Stimulated activated CD4-positive, alpha-beta T cell treated with anti-CD3 and anti-CD28 coated beads, Interleukin-15, amount 100 ng/mL, for 24 hours (primary cell): ENCODE results near the gene SLC22A13.
"Not testable (repeated sequence)": the region's sequence is repeated elsewhere in the genome, so short reads cannot be mapped to it uniquely, and the experiment has no call there.

ENCODE experiments used
- DNase-seq: peaks from one replicate; pipeline ENCODE4 v3.0.0-alpha.2; 2020

Gene SLC22A13

DNA sequence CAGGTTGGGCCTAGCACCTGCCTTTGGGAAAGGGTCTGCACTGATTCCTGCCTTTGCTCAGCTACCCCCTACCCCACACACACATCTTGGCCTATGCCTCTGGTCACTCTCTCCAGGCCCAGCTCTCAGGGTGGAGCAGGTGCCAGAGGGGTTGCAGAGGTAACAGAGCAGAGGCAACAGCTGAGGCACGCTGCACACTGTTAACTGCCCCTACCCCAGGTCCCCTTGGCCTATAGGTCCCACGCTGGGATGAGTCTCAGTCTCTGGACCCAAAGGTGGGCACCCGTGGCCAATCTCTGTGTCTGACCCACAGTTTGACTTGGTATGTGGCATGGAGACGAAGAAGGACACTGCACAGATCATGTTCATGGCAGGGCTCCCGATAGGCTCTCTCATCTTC, 41.3 kb downstream of the SLC22A13 start:
- DNase-seq = no peak

DNA sequence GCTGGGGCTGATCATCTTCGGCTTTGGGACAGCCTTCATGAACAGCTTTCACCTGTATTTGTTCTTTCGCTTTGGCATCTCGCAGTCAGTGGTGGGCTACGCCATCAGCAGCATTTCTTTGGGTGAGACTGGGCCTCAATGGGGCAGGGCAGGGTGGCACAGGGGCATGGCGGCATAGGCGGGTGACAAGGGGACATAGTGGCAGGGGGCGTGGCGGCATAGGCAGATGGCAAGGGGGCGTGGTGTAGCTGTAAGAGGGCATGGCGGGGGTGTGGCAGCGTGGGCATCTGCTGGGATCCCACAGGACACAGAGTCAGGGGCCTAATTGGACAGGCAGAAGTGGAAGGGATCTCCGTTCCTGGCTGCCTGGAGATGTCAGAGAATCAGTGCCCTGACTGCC, 42.0 kb downstream of the SLC22A13 start:
- no peak for DNase-seq

- no peak for DNase-seq
Observed at GRCh38 chr3:38308456-38308855, 42.8 kb downstream of the SLC22A13 start.

GRCh38 chr3:38311476-38311875, 45.9 kb downstream of the SLC22A13 start:
- no peak for DNase-seq

DNA sequence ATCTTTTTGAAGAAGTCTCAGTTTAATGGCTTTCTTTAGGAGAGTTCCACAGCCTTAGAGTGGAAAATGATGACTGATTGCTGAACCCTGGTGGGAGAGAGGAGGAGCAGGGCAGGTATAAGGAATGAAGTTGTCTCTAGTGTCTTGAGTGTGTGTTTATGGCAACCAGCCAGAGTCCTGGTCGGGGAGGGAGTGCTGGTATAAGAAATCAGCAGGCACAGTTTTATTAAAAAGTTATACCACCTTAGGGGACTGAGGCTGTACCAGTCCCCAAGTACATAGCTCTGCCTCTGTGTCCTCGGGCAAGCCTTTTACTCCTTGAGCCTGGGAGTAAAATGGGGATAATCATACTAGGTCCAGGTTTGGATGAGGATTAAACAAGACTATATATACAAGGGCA, 46.3 kb downstream of the SLC22A13 start:
- no peak for DNase-seq

- no peak for DNase-seq
Observed at GRCh38 chr3:38312356-38312755, 46.7 kb downstream of the SLC22A13 start.

DNA sequence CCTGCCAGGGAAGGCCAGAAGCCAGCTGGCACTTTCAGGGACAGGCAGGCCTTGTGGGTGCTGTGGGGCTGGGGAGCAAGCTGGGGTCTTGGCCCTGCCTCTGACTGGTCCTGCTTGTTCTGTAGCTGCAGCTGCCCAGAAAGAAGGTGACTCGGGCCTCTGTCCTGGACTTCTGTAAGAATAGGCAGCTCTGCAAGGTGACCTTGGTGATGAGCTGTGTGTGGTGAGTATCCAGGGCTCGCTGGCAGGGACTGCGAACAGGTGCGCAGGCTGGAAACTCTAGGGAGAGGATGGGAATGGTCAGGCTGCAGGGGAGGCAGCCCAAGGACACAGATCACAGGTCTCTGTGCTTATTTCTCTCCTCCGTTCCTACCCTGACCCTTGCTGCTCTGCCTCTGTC, 47.7 kb downstream of the SLC22A13 start:
- DNase-seq = no peak

DNA sequence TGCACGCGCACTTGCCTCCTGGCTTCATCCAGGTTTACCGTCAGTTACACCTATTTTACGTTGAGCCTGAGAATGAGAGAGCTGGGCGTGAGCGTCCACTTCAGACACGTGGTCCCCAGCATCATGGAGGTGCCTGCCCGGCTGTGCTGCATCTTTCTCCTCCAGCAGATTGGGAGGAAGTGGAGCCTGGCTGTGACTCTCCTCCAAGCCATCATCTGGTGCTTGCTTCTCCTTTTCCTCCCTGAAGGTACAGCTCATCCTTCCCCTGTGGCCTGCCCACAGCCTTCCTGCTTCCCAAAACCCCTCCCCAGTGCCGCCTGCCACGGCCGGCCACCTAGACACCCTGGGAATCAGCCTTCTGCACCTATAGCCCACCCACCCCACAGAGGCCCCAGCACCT, 48.1 kb downstream of the SLC22A13 start:
- no peak for DNase-seq

DNA sequence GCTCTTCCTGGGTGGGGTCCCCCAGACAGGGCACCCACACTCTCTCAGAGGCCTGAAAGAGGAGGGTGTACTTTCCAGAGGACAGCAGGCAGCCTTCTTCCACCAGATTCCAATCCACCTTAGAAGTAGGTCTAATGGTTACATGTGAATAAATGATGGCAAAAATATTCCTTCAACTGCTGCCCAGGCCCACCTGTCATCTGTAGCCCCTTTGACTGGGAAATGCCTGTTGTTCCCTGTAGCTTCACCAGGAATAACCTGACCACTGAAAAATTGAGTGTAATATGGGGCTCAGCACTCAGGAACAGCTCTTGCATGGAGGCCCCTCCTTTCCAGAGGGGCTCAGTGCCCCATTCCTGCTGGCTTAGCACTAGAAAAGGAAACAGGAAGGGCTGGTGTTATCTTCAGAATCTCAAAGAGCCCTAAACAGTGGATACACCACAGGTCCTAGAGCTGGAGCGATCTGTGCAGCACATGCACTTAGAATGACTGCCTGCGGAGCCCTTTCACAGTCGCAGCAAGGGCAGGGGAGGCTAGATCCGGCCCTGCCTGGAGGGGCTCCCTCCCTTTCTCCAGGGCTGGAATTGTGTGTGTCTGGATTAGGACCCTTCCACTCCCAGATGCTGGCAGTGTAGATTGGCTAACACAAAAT, 48.6 kb downstream of the SLC22A13 start:
- no peak for DNase-seq

DNA sequence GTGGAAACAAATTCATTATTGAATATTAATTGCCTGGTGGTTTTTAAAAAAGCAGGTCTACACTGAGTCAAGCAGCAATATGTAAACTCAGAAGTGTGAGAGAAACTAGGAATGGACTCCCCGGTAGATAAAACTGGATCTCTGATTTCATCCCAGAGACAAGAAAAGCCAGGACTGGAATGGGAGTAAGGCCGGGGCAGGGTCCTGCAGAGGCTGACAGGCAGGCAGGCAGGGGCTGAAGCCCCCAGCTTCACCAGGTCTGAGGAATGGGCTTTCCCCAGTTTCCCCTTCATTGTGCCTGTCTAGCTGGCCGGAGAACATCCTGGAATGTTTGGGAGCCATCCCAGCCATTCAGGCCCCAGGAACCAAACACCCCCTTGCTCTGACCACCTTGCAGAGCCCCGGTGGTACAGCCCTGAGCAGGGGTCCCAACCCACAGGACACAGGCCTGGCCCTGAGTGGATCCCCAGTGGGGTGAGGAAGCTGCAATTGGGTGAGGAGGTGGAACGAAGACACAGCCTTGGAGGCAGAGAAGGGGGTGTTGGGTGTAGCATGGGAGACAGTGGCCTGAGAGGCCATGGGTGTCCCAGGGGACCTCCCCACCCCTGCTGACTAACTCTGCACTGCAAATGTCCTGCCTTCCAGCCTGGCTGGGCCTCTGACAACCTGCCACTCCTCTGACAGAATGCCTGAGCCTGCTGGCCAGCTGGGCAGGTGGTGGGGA, 49.3 kb downstream of the SLC22A13 start:
- no peak for DNase-seq

DNA sequence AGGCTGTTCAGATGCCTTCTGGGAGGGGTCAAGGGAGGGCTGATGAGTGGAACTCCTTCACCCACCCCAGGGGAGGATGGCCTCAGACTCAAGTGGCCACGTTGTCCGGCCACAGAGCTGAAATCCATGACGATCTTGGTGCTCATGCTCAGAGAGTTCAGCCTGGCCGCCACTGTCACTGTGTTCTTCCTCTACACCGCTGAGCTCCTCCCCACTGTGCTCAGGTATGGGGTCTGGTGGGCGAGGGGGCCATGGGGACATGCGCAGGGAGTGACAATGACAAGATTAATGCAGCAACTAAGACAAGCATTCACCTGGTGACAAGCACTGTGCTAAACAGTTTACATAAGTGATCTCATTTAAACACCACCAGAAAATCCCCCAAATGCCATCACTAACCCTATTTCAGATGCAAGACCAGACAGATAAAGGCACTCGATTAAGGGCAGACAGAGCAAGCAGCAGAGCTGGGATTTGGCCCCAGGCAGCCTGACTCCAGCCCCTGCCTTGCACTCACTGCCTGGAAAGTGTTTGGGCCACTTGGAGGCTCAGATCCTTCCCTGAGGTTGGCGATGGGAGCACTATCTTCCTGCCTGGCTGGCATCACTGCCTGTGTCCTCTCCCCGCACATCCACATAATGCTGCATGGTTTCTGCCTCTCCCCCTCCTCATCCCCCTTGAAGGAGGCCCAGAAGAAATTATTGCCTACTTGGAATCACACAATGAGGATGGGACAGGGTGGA, 50.0 kb downstream of the SLC22A13 start:
- no peak for DNase-seq

DNA sequence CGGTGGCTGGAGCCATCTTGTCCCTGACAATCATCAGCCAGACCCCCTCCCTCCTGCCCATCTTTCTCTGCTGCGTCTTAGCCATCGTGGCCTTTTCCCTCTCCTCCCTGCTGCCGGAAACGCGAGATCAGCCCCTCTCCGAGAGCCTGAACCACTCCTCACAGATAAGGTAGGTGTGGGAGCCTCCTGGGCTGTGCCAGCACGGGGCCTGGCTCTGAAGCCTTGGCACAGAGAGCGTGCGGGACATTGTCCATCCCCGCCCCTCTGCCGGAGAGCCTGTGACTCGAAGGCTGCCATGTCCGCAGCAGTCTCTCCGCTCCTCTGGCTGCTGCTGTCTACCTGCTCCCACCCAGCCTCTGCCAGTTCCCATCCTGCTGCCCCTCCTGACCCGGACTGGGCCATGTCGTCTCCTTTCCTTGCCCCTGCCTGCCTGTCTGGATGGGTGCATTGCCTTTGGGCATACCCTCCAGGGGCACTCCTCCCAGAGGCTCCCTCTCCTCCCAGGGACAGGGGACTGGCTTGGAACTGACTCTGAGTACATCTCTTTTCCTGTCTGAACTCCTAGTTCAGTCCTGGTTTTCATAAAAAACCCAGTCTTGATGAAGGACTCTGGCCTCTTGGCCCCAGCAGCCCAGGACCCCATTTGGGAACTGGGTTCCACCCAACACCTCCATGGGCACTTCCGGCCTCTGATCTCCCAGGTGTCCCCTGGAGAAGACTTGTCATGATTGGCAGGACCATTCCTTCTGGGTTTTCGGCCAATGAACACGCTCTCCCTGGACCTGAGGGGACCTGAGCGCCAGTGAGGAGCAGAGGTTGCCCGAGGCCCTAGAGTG, 51.0 kb downstream of the SLC22A13 start:
- DNase-seq = no peak

DNA sequence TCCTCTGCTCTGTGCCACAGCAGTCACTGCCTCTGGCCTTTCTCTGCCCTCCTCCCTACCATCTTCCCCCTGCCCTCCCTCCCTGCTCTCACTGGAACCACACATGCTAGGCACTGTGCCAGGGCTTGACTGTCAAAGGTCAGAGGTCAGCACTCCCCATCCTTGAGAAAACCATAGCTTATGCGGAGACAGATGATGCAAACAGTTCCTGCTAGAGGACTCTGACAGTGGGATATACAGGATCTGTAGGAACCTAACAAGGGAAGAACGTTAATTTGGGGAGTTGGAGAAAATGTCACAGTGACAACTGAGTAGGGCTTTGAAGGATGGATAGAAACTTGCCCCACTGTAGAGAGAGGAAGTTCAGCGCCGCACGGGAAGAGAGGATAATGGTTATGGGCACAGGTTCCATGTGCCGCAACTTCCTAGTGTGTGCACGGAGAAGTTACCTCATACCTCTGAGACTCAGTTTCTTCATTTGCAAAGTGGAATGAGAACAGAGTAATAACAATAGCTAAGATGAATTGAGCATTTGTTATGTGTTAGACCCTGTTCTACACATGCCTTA, 51.7 kb downstream of the SLC22A13 start:
- no peak for DNase-seq

DNA sequence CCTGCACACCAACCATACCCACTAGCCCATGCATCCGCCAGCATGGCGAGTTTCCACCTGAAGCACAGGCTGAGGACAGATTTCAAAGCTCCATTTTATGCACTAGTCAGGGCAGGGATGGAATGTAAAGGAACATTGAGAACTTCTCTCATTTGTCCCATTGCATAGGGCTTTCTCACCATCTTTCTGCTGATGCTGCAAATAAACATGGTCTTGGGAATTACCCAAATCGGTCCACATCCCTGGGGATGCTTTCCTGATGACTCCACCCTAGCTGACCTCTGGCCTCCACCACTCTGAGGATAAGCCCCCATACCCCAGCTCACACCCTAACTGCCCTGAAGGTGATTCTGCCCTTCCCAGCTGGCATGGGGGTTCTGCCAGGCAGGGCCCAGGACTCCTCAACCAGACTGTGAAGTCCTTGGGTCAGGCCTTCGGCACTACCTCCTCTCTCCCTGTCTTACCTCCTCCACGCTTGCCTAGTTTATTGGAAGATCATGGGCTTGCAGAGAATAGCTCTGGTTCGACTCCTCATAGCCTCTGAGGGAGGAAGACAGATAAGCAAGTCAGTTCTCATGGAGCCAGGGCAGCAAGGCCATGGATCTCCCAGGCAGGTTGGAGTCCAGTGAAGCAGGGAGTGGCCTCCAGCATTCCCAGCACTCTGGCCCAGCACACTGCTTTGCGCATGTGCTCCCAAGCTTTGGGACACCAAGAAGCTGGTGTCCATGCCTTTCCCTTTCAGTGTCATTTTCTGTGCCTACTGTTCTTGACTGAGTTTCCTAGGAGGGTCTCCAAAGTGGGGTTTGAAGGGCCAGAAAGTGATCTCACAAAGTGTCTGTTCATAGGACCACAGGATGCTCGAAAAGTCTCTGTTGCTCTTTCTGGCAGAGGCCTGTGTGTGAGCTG, 53.4 kb downstream of the SLC22A13 start:
- DNase-seq = no peak

DNA sequence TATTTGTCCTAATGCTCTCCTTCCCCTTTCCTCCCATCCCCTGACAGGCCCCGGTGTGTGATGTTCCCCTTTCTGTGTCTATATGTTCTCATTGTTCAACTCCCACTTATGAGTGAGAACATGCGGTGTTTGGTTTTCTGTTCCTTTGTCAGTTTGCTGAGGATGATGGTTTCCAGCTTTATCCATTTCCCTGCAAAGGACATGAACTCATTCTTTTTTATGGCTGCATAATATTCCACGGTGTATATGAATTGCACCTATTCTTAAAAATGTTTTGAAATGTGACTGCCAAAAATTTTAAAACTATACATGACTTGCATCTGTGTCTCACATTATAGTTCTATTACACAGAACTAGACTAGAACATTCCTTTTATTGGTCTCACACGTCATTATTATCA, 55.0 kb downstream of the SLC22A13 start:
- DNase-seq = not testable (repeated sequence)

DNA sequence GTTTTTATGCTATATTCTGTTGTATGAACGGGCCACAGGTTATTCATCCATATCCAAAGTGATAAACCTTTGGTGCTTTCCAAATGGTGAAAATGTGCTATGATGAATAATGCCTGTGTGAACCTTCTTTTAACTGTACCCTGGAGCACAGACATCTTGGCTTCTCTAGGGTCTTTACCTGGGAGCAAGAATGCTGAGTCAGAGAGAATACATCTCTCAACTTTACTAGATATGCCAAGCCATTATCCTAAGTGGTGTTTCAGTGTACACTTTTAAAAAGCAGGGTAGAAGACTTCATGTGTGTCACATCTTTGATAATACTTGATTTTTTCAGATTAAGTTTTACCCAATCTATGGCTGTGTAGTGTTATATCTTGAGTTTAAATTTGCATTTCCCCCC, 57.4 kb downstream of the SLC22A13 start:
- no peak for DNase-seq

DNA sequence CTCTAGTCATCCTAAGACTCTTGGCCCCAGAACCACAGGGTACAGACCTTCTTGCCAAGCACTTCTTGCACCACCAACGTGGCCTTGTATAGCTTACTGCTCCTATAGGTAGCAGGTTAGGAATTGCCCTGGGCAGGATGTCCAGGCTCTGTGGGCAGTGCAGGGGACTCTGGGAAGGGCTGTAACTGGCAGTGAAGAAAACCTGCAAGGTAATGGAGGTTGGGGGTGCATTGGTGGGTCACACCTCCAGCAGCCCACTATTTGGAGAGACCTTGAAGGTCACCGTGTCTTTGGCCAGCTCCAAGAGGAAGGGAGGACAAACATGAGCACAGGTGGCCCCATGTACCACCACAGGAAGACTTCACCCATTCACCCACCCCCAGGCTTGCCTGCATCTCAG, 59.6 kb downstream of the SLC22A13 start:
- no peak for DNase-seq

DNA sequence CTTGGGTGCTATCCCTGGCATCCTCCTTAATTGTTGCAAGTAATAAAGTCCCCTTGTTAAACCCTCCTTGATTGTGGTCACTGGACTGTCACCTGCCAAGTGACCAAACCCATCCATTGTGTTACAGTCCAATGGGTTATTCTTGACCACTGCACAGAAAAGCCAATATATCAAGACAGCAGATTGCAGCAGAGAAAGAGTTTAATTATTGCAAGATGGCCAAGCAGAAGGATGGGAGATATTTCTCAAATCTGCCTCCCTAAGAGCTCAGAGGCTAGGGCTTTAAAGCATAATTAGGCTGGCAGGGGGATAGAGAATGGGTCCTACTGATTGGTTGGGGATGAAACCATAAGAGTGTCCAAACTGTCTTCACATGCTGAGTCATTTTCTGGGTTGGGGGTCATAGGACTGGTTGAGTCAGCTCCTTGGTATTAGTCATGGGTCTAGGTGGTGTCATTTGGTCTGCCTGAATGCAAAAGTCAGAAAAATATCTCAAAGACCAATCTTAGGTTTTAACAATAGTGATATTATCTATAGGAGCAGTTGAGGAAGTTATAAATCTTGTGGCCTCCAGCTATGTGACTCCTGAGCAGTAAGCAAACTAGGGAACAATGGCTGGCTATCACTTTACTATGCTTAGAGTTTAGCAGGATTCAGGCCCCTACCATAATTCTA, 61.9 kb downstream of the SLC22A13 start:
- DNase-seq = no peak
